ENCODE results near the gene OR2T4. TPM values are rescaled to one million over a fixed set of nuclear protein-coding genes. Genes with fewer than 3 reads are reported as not detected.

Gene OR2T4
- total and polyA plus RNA-seq, 10 of the 15 experiments (the other 5 are each of a cell fraction or from before 2014, with no cell fraction given), result 0.22 to 0.30 TPM; not detected in 8

GRCh38 chr1:248348475-248348874, 13.0 kb upstream of the OR2T4 start, which contains the start of gene OR14C36:
TSS of gene OR14C36 (plus strand) at chr1:248348775. CDS start at chr1:248348775, 0 bp downstream.
- H3K27ac ChIP-seq (ENCODE audit: control insufficient read depth, insufficient read depth), result no peak within 1 kb of the TSS
- in situ Hi-C loops (cut with MboI), result no loop called here
- POLR2A ChIA-PET, result no interaction called here
- no peaks in the 10 kb centered on the region for H3K9me3 ChIP-seq (replicated peaks; ENCODE audit: control insufficient read depth, insufficient read depth, low read length)
- SMC1A ChIA-PET (ENCODE audit: uncharacterized antibody, unreplicated experiment), result no interaction called here
- H3K36me3 ChIP-seq (ENCODE audit: control insufficient read depth in 2 of 2, insufficient read depth in 2 of 2, low read length in 1 of 2), result no peaks in the 10 kb centered on the region
- no peaks in the 10 kb centered on the region for H3K27me3 ChIP-seq (replicated peaks in 1 of 2; ENCODE audit: control insufficient read depth in 2 of 2, insufficient read depth in 2 of 2, low read length in 1 of 2)
- H2AFZ ChIP-seq (ENCODE audit: control insufficient read depth, low read depth, low read length), result no peak within 1 kb of the TSS
- CTCF ChIA-PET, result no interaction called here
- H3K79me2 ChIP-seq (ENCODE audit: control insufficient read depth, insufficient read depth, low read length), result no peaks in the 10 kb centered on the region
- RAD21 ChIA-PET (ENCODE audit: unreplicated experiment), result no interaction called here
- FAIRE-seq (no peak), ATAC-seq (no peak), DNase-seq (ENCODE audit: low read depth, low spot score) (no peak)
- no TSS peak for BruUV-seq (replicated peaks)
- 13% methylated on average over 4 of the region's 4 CpGs for WGBS (ENCODE audit: insufficient coverage, insufficient replicate concordance, low lambda C conversion rate, missing lambda C conversion rate)
- H3K4me2 ChIP-seq (ENCODE audit: control insufficient read depth, insufficient read depth), result no peak within 1 kb of the TSS
- TF ChIP-seq CREB1 (IDR thresholded peaks at IDR 0.05; ENCODE audit: low read depth) (no peak), ELK1 (IDR thresholded peaks at IDR 0.05; ENCODE audit: low read depth, low read length) (no peak), POU2F2 (IDR thresholded peaks at IDR 0.05; ENCODE audit: borderline replicate concordance, low read depth, low read length) (no peak), MEF2B (IDR thresholded peaks at IDR 0.05; ENCODE audit: partially characterized antibody, poor library complexity, severe bottlenecking) (no peak), TBL1XR1 (IDR thresholded peaks at IDR 0.05; ENCODE audit: low read depth, low read length) (no peak)
- H3K4me3 ChIP-seq, result no peak within 1 kb of the TSS
- intact Hi-C loops (cut with micrococcal nuclease; ENCODE audit: unreplicated experiment), result no loop called here
- no peak within 1 kb of the TSS for H3K9ac ChIP-seq (ENCODE audit: control insufficient read depth, insufficient read depth, low read length)
- H4K20me1 ChIP-seq (ENCODE audit: control insufficient read depth, insufficient read depth), result no peaks in the 10 kb centered on the region
- no peaks in the 10 kb centered on the region for H3K4me1 ChIP-seq (ENCODE audit: control insufficient read depth, insufficient read depth, low read length)

- no peak overlapping the region for H3K4me3 ChIP-seq
- no peak overlapping the region for H3K9ac ChIP-seq (ENCODE audit: control insufficient read depth, insufficient read depth, low read length)
- H3K79me2 ChIP-seq (ENCODE audit: control insufficient read depth, insufficient read depth, low read length), result no peaks in the 10 kb centered on the region
- FAIRE-seq (no peak), DNase-seq (ENCODE audit: low read depth, low spot score) (no peak), ATAC-seq (no peak)
- in situ Hi-C loops (cut with MboI), result no loop called here
- no peaks in the 10 kb centered on the region for H4K20me1 ChIP-seq (ENCODE audit: control insufficient read depth, insufficient read depth)
- WGBS (ENCODE audit: insufficient coverage, insufficient replicate concordance, low lambda C conversion rate, missing lambda C conversion rate), result 29% methylated on average over 3 of the region's 3 CpGs
- H3K4me1 ChIP-seq (ENCODE audit: control insufficient read depth, insufficient read depth, low read length), result no peaks in the 10 kb centered on the region
- intact Hi-C loops (cut with micrococcal nuclease; ENCODE audit: unreplicated experiment), result no loop called here
- no peaks in the 10 kb centered on the region for H3K27me3 ChIP-seq (replicated peaks in 1 of 2; ENCODE audit: control insufficient read depth in 2 of 2, insufficient read depth in 2 of 2, low read length in 1 of 2)
- H3K36me3 ChIP-seq (ENCODE audit: control insufficient read depth in 2 of 2, insufficient read depth in 2 of 2, low read length in 1 of 2), result no peaks in the 10 kb centered on the region
- BruUV-seq (replicated peaks), result no TSS peak
- no peak overlapping the region for H3K4me2 ChIP-seq (ENCODE audit: control insufficient read depth, insufficient read depth)
- ChIA-PET SMC1A (ENCODE audit: uncharacterized antibody, unreplicated experiment) (interaction anchor here (1.0 kb wide), 1 partner anchor 12 kb away, joined by 4 read pairs; no protein-coding TSS in a partner anchor), POLR2A (no interaction called here), CTCF (interaction anchor here (1.1 kb wide), 1 partner anchor 8 kb away, joined by 3 read pairs; no protein-coding TSS in a partner anchor), RAD21 (ENCODE audit: unreplicated experiment) (no interaction called here)
- no peak overlapping the region for H2AFZ ChIP-seq (ENCODE audit: control insufficient read depth, low read depth, low read length)
- H3K27ac ChIP-seq (ENCODE audit: control insufficient read depth, insufficient read depth), result no peak overlapping the region
- H3K9me3 ChIP-seq (replicated peaks; ENCODE audit: control insufficient read depth, insufficient read depth, low read length), result no peaks in the 10 kb centered on the region
- TF ChIP-seq IRF3 (IDR thresholded peaks at IDR 0.05) (no peak), KLF5 (IDR thresholded peaks at IDR 0.05; ENCODE audit: partially characterized antibody) (no peak), ZBTB11 (CRISPR knock-in tag; IDR thresholded peaks at IDR 0.05) (no peak), CHD1 (IDR thresholded peaks at IDR 0.05; ENCODE audit: low read depth, low read length) (no peak), ZSCAN29 (IDR thresholded peaks at IDR 0.05) (no peak), ZNF217 (IDR thresholded peaks at IDR 0.05) (no peak), SUZ12 (IDR thresholded peaks at IDR 0.05; ENCODE audit: unreplicated experiment) (no peak)
Measured at GRCh38 chr1:248359415-248359814, 2.0 kb upstream of the OR2T4 start.
